ENCODE data around the gene AMDHD1.

The AMDHD1 gene, protein sequence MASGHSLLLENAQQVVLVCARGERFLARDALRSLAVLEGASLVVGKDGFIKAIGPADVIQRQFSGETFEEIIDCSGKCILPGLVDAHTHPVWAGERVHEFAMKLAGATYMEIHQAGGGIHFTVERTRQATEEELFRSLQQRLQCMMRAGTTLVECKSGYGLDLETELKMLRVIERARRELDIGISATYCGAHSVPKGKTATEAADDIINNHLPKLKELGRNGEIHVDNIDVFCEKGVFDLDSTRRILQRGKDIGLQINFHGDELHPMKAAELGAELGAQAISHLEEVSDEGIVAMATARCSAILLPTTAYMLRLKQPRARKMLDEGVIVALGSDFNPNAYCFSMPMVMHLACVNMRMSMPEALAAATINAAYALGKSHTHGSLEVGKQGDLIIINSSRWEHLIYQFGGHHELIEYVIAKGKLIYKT

DNA sequence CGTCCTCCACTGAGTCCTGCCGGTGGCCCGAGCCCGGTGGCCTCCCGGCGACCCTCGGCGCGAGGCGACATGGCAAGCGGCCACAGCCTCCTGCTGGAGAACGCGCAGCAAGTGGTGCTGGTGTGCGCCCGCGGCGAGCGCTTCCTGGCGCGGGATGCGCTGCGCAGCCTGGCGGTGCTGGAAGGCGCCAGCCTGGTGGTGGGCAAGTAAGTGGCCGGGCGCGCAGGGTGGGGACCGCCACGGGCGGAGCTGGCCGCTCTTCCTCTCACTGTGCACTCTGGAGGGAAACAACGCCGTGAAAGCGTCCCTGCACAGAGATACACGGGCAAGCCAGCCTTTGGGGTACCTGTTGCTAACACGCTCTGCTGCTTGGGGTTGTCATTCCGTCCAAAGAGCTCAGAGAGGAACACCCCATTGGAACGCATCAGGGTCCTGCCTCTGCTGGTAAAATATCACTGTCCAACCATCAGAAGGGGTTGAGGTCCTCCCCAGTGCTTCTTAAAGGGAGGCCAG, at the start of gene AMDHD1:
AMDHD1 (plus strand) TSS at position 2 of the 513 bp plus-strand sequence; CDS start at position 70, 68 bp downstream.
- H3K27ac ChIP-seq, result peak within 1 kb of the TSS; percentile 67
- peak; percentile 52 for TF ChIP-seq CTCF (conservative IDR thresholded peaks at IDR 0.05)

- no peak overlapping the region for H3K27ac ChIP-seq
- TF ChIP-seq CTCF (conservative IDR thresholded peaks at IDR 0.05), result no peak
Observed at GRCh38 chr12:95896846-95897245, 46.3 kb upstream of the AMDHD1 start.

- no peak overlapping the region for H3K27ac ChIP-seq
- TF ChIP-seq CTCF (conservative IDR thresholded peaks at IDR 0.05), result no peak
Observed at GRCh38 chr12:95898081-95898480, 45.0 kb upstream of the AMDHD1 start.

GRCh38 chr12:95908573-95908972, 34.6 kb upstream of the AMDHD1 start:
- H3K27ac ChIP-seq, result no peak overlapping the region
- no peak for TF ChIP-seq CTCF (conservative IDR thresholded peaks at IDR 0.05)

GRCh38 chr12:95909871-95910270, 33.3 kb upstream of the AMDHD1 start:
- TF ChIP-seq CTCF (conservative IDR thresholded peaks at IDR 0.05), result no peak
- H3K27ac ChIP-seq, result no peak overlapping the region

- TF ChIP-seq CTCF (conservative IDR thresholded peaks at IDR 0.05), result peak; percentile 95
- H3K27ac ChIP-seq, result no peak overlapping the region
Observed at GRCh38 chr12:95918194-95918993, 24.7 kb upstream of the AMDHD1 start.

GRCh38 chr12:95919110-95919509, 24.0 kb upstream of the AMDHD1 start:
- no peak overlapping the region for H3K27ac ChIP-seq
- no peak for TF ChIP-seq CTCF (conservative IDR thresholded peaks at IDR 0.05)

Data from VCaP (cell line).